KMS-11 (cell line): ENCODE measurements around the gene COL4A6.

Experiments
- H2AFZ ChIP-seq: fragments of 200-600 bp; sonication (generic); 2 replicates; pipeline ENCODE4 v1.6.1; 2016; ENCODE audit warnings: antibody characterized with exemption, mixed run types, low read depth
- H3K27ac ChIP-seq: fragments of 200-600 bp; sonication (generic); 2 replicates; pipeline ENCODE4 v1.6.1; 2016; ENCODE audit warnings: mild to moderate bottlenecking, mixed run types
- H3K27me3 ChIP-seq: fragments of 200-600 bp; sonication (generic); 2 replicates; pipeline ENCODE4 v1.6.1; 2017; ENCODE audit warnings: mild to moderate bottlenecking, low read depth, mixed run types, moderate library complexity; ENCODE audit not compliant: insufficient read depth
- H3K36me3 ChIP-seq: fragments of 200-600 bp; sonication (generic); 2 replicates; pipeline ENCODE4 v1.6.1; 2017; ENCODE audit warnings: mild to moderate bottlenecking, mixed run types; ENCODE audit not compliant: insufficient read depth
- H3K4me1 ChIP-seq: fragments of 200-600 bp; sonication (generic); 2 replicates; pipeline ENCODE4 v1.6.1; 2016; ENCODE audit warnings: mild to moderate bottlenecking, low read depth, mixed run types; ENCODE audit not compliant: poor library complexity, severe bottlenecking
- H3K4me2 ChIP-seq: fragments of 200-600 bp; sonication (generic); 2 replicates; pipeline ENCODE4 v1.7.0; 2016; ENCODE audit warnings: mild to moderate bottlenecking, mixed run types
- H3K4me3 ChIP-seq: fragments of 200-600 bp; sonication (generic); IDR thresholded peaks from 2 replicates; pipeline ENCODE4 v1.6.1; 2017; ENCODE audit warnings: low read depth, low read length, mixed read lengths; ENCODE audit not compliant: insufficient read depth
- H3K79me2 ChIP-seq: fragments of 200-600 bp; sonication (generic); 2 replicates; pipeline ENCODE4 v1.6.1; 2016; ENCODE audit warnings: low read depth, mixed run types; ENCODE audit not compliant: insufficient read depth
- H3K9ac ChIP-seq: fragments of 200-600 bp; sonication (generic); 2 replicates; pipeline ENCODE4 v1.6.1; 2016; ENCODE audit warnings: mild to moderate bottlenecking, mixed run types
- H4K20me1 ChIP-seq: fragments of 200-600 bp; sonication (generic); 2 replicates; pipeline ENCODE4 v1.6.1; 2016; ENCODE audit warnings: mild to moderate bottlenecking, mixed run types; ENCODE audit not compliant: insufficient read depth
- TF ChIP-seq, protein P1 (sequence below): fragments of 200-600 bp; sonication (generic); conservative IDR thresholded peaks from 2 replicates; pipeline ENCODE4 v1.6.1; 2017; ENCODE audit warnings: low read depth, mild to moderate bottlenecking, antibody characterized with exemption, low read length, moderate library complexity, mixed read lengths

COL4A6 gene

DNA sequence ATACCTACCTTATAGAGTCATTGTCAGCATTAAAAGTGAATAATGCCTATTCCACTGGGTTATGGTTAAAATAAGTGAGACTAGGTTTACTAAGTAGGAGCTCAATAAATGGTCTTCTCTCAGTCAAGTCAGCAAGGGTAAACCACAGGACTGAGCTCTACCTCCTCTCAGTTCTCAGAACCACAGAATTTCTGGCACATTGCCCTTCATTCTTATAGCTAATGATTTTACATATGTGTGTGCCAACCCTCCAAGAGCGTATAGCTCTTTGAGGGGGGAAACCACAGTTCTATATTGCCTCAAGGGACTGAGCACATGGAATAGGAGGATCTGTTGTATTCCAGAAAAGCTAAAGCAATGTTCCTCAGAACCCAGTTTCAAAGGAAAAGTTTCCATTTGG is 221.8 kb downstream of the COL4A6 start:
- Histone ChIP-seq H3K27me3 (no peaks in the 10 kb centered on the region), H3K4me3 (no peak overlapping the region), H3K79me2 (no peaks in the 10 kb centered on the region), H3K9ac (no peak overlapping the region), H3K36me3 (no peaks in the 10 kb centered on the region), H3K4me2 (no peak overlapping the region; the same call in 1 of the 2 replicates), H3K4me1 (peaks cover 13% of the 10 kb centered on the region), H2AFZ (no peak overlapping the region), H3K27ac (no peak overlapping the region), H4K20me1 (no peaks in the 10 kb centered on the region)
- TF ChIP-seq, protein P1, sequence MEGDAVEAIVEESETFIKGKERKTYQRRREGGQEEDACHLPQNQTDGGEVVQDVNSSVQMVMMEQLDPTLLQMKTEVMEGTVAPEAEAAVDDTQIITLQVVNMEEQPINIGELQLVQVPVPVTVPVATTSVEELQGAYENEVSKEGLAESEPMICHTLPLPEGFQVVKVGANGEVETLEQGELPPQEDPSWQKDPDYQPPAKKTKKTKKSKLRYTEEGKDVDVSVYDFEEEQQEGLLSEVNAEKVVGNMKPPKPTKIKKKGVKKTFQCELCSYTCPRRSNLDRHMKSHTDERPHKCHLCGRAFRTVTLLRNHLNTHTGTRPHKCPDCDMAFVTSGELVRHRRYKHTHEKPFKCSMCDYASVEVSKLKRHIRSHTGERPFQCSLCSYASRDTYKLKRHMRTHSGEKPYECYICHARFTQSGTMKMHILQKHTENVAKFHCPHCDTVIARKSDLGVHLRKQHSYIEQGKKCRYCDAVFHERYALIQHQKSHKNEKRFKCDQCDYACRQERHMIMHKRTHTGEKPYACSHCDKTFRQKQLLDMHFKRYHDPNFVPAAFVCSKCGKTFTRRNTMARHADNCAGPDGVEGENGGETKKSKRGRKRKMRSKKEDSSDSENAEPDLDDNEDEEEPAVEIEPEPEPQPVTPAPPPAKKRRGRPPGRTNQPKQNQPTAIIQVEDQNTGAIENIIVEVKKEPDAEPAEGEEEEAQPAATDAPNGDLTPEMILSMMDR, result no peak

DNA sequence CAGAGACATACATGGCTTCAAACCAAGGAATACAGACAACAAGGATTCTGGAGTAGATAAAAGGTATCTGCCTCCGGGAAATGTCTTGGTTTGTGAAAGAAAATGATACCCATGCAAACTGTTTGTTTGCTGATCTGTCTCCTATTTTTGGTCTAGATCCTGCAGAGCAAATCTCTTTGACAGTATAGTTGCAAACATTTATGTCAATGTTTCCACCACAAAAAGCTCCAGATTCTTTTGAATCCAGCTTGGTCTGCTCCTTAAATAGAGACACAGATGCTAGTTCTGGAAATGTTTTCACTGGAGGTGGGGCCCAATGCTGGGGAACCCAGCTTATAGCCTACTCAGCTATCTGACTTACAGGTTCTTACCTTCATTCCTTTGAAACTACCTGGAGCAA is 226.9 kb downstream of the COL4A6 start:
- Histone ChIP-seq H3K9ac (no peak overlapping the region), H4K20me1 (no peaks in the 10 kb centered on the region), H3K36me3 (no peaks in the 10 kb centered on the region), H3K4me3 (no peak overlapping the region), H3K79me2 (no peaks in the 10 kb centered on the region), H2AFZ (no peak overlapping the region), H3K27ac (no peak overlapping the region), H3K4me1 (peaks cover 6% of the 10 kb centered on the region), H3K4me2 (no peak overlapping the region), H3K27me3 (no peaks in the 10 kb centered on the region)
- TF ChIP-seq, protein P1, result no peak

DNA sequence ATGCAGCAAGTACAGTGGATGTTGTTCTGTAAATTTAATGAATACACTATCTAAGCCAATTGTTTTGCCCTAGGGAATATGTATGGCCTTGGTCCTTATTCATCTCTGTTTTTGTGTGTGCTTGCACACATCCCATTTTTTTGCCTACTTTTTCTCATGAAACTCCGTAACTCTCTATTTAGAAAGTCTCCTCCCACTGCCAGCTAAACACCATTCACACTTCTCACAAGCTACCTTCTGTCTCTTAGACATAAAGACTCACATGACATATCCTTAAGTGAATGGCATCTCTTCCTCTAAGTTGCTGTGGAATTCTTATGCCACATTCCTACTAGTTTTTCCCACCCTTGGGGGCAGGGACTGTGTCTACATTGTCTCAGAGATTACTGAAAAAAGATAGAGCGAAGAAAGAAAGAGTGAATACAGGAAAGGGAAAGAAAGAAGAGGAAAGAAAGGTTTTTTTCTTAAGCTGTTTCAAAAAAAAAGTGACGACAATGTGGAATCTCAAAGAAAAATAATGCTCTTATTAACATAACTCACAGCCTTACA is 229.1 kb downstream of the COL4A6 start:
- TF ChIP-seq, protein P1, result no peak
- Histone ChIP-seq H3K4me3 (no peak overlapping the region), H3K4me1 (no peaks in the 10 kb centered on the region), H3K36me3 (no peaks in the 10 kb centered on the region), H2AFZ (no peak overlapping the region), H3K4me2 (no peak overlapping the region), H4K20me1 (no peaks in the 10 kb centered on the region), H3K27me3 (no peaks in the 10 kb centered on the region), H3K27ac (no peak overlapping the region), H3K79me2 (no peaks in the 10 kb centered on the region), H3K9ac (no peak overlapping the region)

DNA sequence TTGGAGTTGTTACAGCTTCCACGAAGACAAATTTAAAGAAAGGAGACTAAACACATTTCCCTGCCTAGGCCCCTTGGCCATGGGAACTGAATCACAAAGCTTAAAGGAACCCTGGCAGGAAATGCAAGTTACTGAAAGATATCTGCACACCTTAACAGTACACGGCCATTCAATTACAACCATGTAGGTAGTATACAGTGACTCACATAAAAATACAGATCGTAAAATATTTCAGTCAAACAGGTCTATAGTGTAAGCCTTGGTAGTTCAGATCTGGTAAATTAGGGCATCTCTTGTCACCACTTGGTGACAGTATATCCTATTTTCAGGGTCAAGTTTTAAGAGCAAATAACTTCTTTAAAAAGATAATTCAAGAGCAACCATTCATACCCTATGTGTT is 234.7 kb downstream of the COL4A6 start:
- no peaks in the 10 kb centered on the region for H4K20me1 ChIP-seq
- H3K4me2 ChIP-seq, result no peak overlapping the region
- no peak overlapping the region for H3K4me3 ChIP-seq
- H2AFZ ChIP-seq, result no peak overlapping the region
- no peak overlapping the region for H3K9ac ChIP-seq
- H3K27me3 ChIP-seq, result no peaks in the 10 kb centered on the region
- no peak overlapping the region for H3K27ac ChIP-seq
- TF ChIP-seq, protein P1, result no peak
- no peaks in the 10 kb centered on the region for H3K4me1 ChIP-seq
- H3K79me2 ChIP-seq, result no peaks in the 10 kb centered on the region
- H3K36me3 ChIP-seq, result no peaks in the 10 kb centered on the region
